ENCODE measurements around the gene STXBP1. TPM values are rescaled to one million over a fixed set of nuclear protein-coding genes. Genes with fewer than 3 reads are reported as not detected.

Gene STXBP1
- total and polyA plus RNA-seq, 2 of the 13 experiments (the other 11 are each of a cell fraction or from before 2014, with no cell fraction given): 2.9 TPM

DNA sequence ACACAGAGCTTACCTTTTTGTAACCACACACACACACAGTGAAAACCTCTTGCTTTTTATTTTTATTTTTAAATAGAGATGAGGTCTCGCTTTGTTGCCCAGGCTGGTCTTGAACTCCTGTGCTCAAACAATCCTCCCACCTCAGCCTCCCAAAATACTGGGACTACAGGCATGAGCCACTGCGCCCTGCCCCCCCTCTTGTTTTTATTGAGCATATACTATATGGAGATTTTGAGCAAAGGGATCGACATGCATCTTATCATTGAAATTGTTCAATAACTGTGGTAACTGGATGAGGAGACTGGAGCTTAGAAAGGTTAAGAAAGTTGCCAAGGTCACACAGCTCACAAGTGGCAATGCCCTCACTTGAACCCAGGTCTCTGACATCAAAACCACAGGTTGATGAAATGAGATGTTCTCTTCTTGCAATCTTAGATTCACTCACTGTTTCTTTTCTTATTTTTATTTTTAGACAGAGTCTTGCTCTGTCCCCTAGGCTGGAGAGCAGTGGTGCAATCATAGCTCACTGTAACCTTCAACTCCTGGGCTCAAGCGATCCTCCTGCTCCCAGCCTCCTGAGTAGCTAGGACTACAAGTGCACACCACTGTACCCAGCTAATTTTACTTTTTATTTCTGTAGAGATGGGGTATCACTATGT is 26.8 kb upstream of the STXBP1 start (continued):
- TF ChIP-seq ZNF235 (CRISPR knock-in tag; IDR thresholded peaks at IDR 0.05; ENCODE audit: borderline replicate concordance): no peak
- no peak for TF ChIP-seq HCFC1 (IDR thresholded peaks at IDR 0.05; ENCODE audit: low read depth, low read length)

DNA sequence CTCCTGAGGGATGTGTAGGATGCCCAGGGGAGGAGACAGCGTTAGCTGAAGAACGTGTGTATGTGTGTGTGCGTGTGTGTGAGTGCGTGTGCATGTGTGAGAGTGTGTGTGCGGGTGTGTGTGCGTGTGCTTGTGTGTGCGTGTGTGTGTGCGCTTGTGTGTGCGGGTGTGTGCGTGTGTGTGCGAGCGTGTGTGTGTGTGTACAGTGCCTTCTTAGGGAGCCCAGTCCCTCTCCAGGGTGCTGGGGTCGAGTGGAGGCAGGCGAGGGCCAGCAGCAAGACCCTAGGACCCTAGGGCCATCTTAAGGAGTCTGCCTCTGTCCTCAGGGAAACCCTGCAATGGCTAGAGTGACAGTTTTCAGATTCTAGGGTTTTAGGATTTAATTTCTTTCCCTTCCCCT is 26.0 kb upstream of the STXBP1 start:
- Histone ChIP-seq H3K4me1 (ENCODE audit: insufficient read depth, low read length) (peaks cover 25% of the 10 kb centered on the region), H3K27ac (ENCODE audit: extremely low read length, insufficient read depth, low read length) (no peak overlapping the region)
- CTCF ChIA-PET (ENCODE audit: low intra/inter-chr PET ratio, low total read pairs): interaction anchor here (1.0 to 4.2 kb wide), 4 partner anchors 60 to 81 kb away, joined by 4 to 48 read pairs (median 8); no protein-coding TSS in a partner anchor

GRCh38 chr9:127586537-127586936 is 25.5 kb upstream of the STXBP1 start:
- no peaks in the 10 kb centered on the region for H3K36me3 ChIP-seq (replicated peaks in 1 of 2; ENCODE audit: control insufficient read depth in 1 of 2, insufficient read depth in 2 of 2, low read length in 2 of 2)
- peak; percentile 75 for DNase-seq (ENCODE audit: low spot score)
- peak; percentile 94 for ATAC-seq
- no peak overlapping the region for H3K4me3 ChIP-seq (replicated peaks in 1 of 3; ENCODE audit: insufficient read depth in 1 of 3, low read depth in 2 of 3, low read length in 3 of 3)
- H3K27ac ChIP-seq (ENCODE audit: extremely low read length, insufficient read depth, low read length): no peak overlapping the region
- no peak overlapping the region for H3K4me2 ChIP-seq (ENCODE audit: low read depth, low read length)
- ChIA-PET CTCF (ENCODE audit: low intra/inter-chr PET ratio, low total read pairs) (interaction anchor here (1.0 to 4.2 kb wide), 4 partner anchors 60 to 81 kb away, joined by 4 to 48 read pairs (median 8); no protein-coding TSS in a partner anchor), POLR2A (interaction anchor here (1.0 to 1.9 kb wide), 2 partner anchors 10 to 61 kb away, joined by 3 to 7 read pairs; no protein-coding TSS in a partner anchor)
- BruUV-seq (replicated peaks): no TSS peak
- 64% methylated on average over 3 of the region's 5 CpGs for WGBS (ENCODE audit: low lambda C conversion rate)
- H3K27me3 ChIP-seq (ENCODE audit: control insufficient read depth in 1 of 2, insufficient read depth in 2 of 2, low read length in 2 of 2): no peaks in the 10 kb centered on the region
- H2AFZ ChIP-seq (ENCODE audit: low read length): no peak overlapping the region
- H3K79me2 ChIP-seq (ENCODE audit: insufficient read depth, low read length): no peaks in the 10 kb centered on the region
- peak; percentile 89 for FAIRE-seq
- no peak overlapping the region for H3K9ac ChIP-seq (ENCODE audit: insufficient read depth, low read depth, low read length)
- intact Hi-C loops (cut with micrococcal nuclease; ENCODE audit: unreplicated experiment) (loop anchor here (1.0 kb wide), 1 partner anchor 82 kb away; no protein-coding TSS in a partner anchor), in situ Hi-C loops (cut with HindIII; ENCODE audit: extremely low pct_ligation_motif_present, low pct_unique_long_range_greater_than_20kb) (loop anchor here (5.0 kb wide), 1 partner anchor 84 kb away; no protein-coding TSS in a partner anchor)
- H3K4me1 ChIP-seq (ENCODE audit: insufficient read depth, low read length): peaks cover 25% of the 10 kb centered on the region
- H4K20me1 ChIP-seq (ENCODE audit: insufficient read depth, low read length): no peaks in the 10 kb centered on the region
- no peaks in the 10 kb centered on the region for H3K9me3 ChIP-seq (ENCODE audit: low read length)
- TF ChIP-seq ZNF354B (CRISPR knock-in tag; IDR thresholded peaks at IDR 0.05): no peak
- peak; percentile 42; the same call in 1 of the 2 replicates for TF ChIP-seq HNF1B (CRISPR knock-in tag; IDR thresholded peaks at IDR 0.05)
- peak; percentile 28; the same call in 1 of the 3 replicates for TF ChIP-seq MXI1 (IDR thresholded peaks at IDR 0.05; ENCODE audit: borderline replicate concordance, low read depth, low read length)
- no peak for TF ChIP-seq GTF3A (CRISPR knock-in tag; conservative IDR thresholded peaks at IDR 0.05)
- no peak for TF ChIP-seq ZSCAN31 (CRISPR knock-in tag; IDR thresholded peaks at IDR 0.05; ENCODE audit: low read depth)
- TF ChIP-seq ZNF335 (CRISPR knock-in tag; IDR thresholded peaks at IDR 0.05): no peak
- no peak for TF ChIP-seq LCORL (IDR thresholded peaks at IDR 0.05)
- TF ChIP-seq LCORL (CRISPR knock-in tag; IDR thresholded peaks at IDR 0.05): peak; percentile 61; the same call in 1 of the 2 replicates
- peak; percentile 37 for TF ChIP-seq YY1 (IDR thresholded peaks at IDR 0.05; ENCODE audit: insufficient read depth, insufficient replicate concordance, low read depth, low read length)

More for the DNA sequence above, 26.0 kb upstream of the STXBP1 start:
- BruUV-seq (replicated peaks): no TSS peak
- no peak for DNase-seq (ENCODE audit: low spot score)
- H2AFZ ChIP-seq (ENCODE audit: low read length): no peak overlapping the region
- H4K20me1 ChIP-seq (ENCODE audit: insufficient read depth, low read length): no peaks in the 10 kb centered on the region
- whole genome bisulfite sequencing (ENCODE audit: low lambda C conversion rate): 55% methylated on average over 14 of the region's 14 CpGs
- H3K4me2 ChIP-seq (ENCODE audit: low read depth, low read length): no peak overlapping the region
- H3K9ac ChIP-seq (ENCODE audit: insufficient read depth, low read depth, low read length): no peak overlapping the region
- no peaks in the 10 kb centered on the region for H3K9me3 ChIP-seq (ENCODE audit: low read length)
- no peaks in the 10 kb centered on the region for H3K27me3 ChIP-seq (ENCODE audit: control insufficient read depth in 1 of 2, insufficient read depth in 2 of 2, low read length in 2 of 2)
- ATAC-seq: peak; percentile 20
- FAIRE-seq: no peak
- H3K4me3 ChIP-seq (replicated peaks in 1 of 3; ENCODE audit: insufficient read depth in 1 of 3, low read depth in 2 of 3, low read length in 3 of 3): no peak overlapping the region
- H3K36me3 ChIP-seq (replicated peaks in 1 of 2; ENCODE audit: control insufficient read depth in 1 of 2, insufficient read depth in 2 of 2, low read length in 2 of 2): no peaks in the 10 kb centered on the region
- POLR2A ChIA-PET: interaction anchor here (1.0 to 1.9 kb wide), 2 partner anchors 9 to 60 kb away, joined by 3 to 7 read pairs; no protein-coding TSS in a partner anchor
- intact Hi-C loops (cut with micrococcal nuclease; ENCODE audit: unreplicated experiment) (loop anchor here (1.0 kb wide), 1 partner anchor 82 kb away; no protein-coding TSS in a partner anchor), in situ Hi-C loops (cut with HindIII; ENCODE audit: extremely low pct_ligation_motif_present, low pct_unique_long_range_greater_than_20kb) (loop anchor here (5.0 kb wide), 1 partner anchor 84 kb away; no protein-coding TSS in a partner anchor)
- no peaks in the 10 kb centered on the region for H3K79me2 ChIP-seq (ENCODE audit: insufficient read depth, low read length)
- no peak for TF ChIP-seq ASH2L (IDR thresholded peaks at IDR 0.05; ENCODE audit: insufficient read length, low read depth, low read length)
- TF ChIP-seq FOXP1 (IDR thresholded peaks at IDR 0.05): 0 out of 2 replicates have a peak, but pooled peaks have one; percentile 5
- no peak for TF ChIP-seq FOXP1 (CRISPR knock-in tag; IDR thresholded peaks at IDR 0.05)

Data from HepG2 (cell line).